HepG2 (cell line): ENCODE measurements around the gene FMNL2. TPM values are rescaled to one million over a fixed set of nuclear protein-coding genes. Genes with fewer than 3 reads are reported as not detected.

ENCODE experiments used
- ARID2 ChIP-seq: sonication (generic); formaldehyde crosslinking; IDR thresholded peaks from 2 replicates; pipeline ENCODE4 v1.8.1; 2022; ENCODE audit warnings: mild to moderate bottlenecking, missing genetic modification reagents, borderline replicate concordance
- ARID3A ChIP-seq: IDR thresholded peaks from 2 replicates; pipeline ENCODE4 v1.6.1; 2012; ENCODE audit warnings: low read depth, low read length, improper control_type of control experiment
- CHD2 ChIP-seq: IDR thresholded peaks from 2 replicates; pipeline ENCODE4 v1.6.1; 2011; ENCODE audit warnings: low read depth, low read length, improper control_type of control experiment
- EZH2 ChIP-seq: conservative IDR thresholded peaks from 2 replicates; pipeline ENCODE4 v1.6.1; 2012; ENCODE audit warnings: mild to moderate bottlenecking, low read depth, low read length, moderate library complexity
- FOSL1 ChIP-seq: sonication (generic); formaldehyde crosslinking; IDR thresholded peaks from 2 replicates; pipeline ENCODE4 v1.9.0; 2021; ENCODE audit warnings: missing genetic modification reagents, borderline replicate concordance
- GATAD2A ChIP-seq: IDR thresholded peaks from 2 replicates; pipeline ENCODE4 v1.6.1; 2016
- HMG20B ChIP-seq: conservative IDR thresholded peaks from 2 replicates; pipeline ENCODE4 v1.6.1; 2016; ENCODE audit warnings: missing genetic modification reagents, missing compliant biosample characterization
- KLF12 ChIP-seq: sonication (generic); formaldehyde crosslinking; IDR thresholded peaks from 2 replicates; pipeline ENCODE4 v1.4.0; 2020; ENCODE audit warnings: missing genetic modification reagents, borderline replicate concordance
- POLR2A ChIP-seq, 2 experiments: IDR thresholded peaks; 2 replicates each; pipeline ENCODE4 v1.6.1; 2011; ENCODE audit warnings: low read depth in 2 of 2, low read length in 2 of 2, mild to moderate bottlenecking in 1 of 2, moderate library complexity in 1 of 2; ENCODE audit not compliant: insufficient read depth in 1 of 2
- PRMT3 ChIP-seq: sonication (generic); formaldehyde crosslinking; IDR thresholded peaks from 2 replicates; pipeline ENCODE4 v1.8.1; 2022; ENCODE audit warnings: low read depth, mild to moderate bottlenecking, moderate library complexity, missing genetic modification reagents, borderline replicate concordance
- SALL2 ChIP-seq: sonication (generic); formaldehyde crosslinking; IDR thresholded peaks from 2 replicates; pipeline ENCODE4 v1.8.1; 2023; ENCODE audit warnings: mild to moderate bottlenecking, missing genetic modification reagents, inconsistent platforms
- SAP130 ChIP-seq: IDR thresholded peaks from 2 replicates; pipeline ENCODE4 v1.6.1; 2016; ENCODE audit warnings: low read depth
- SIX1 ChIP-seq: sonication (generic); formaldehyde crosslinking; IDR thresholded peaks from 2 replicates; pipeline ENCODE4 v1.4.0; 2020; ENCODE audit warnings: missing genetic modification reagents, borderline replicate concordance
- ZEB1 ChIP-seq: IDR thresholded peaks from 2 replicates; pipeline ENCODE4 v1.6.1; 2012; ENCODE audit warnings: mild to moderate bottlenecking, low read depth, inconsistent platforms; ENCODE audit not compliant: insufficient replicate concordance
- ZFP82 ChIP-seq: sonication (generic); formaldehyde crosslinking; IDR thresholded peaks from 2 replicates; pipeline ENCODE4 v1.5.1; 2020; ENCODE audit warnings: mild to moderate bottlenecking, missing genetic modification reagents, borderline replicate concordance
- ZFYVE20 ChIP-seq: sonication (generic); formaldehyde crosslinking; IDR thresholded peaks from 2 replicates; pipeline ENCODE4 v1.8.0; 2023; ENCODE audit warnings: low read depth, mild to moderate bottlenecking, moderate library complexity, missing genetic modification reagents, borderline replicate concordance
- ZNF138 ChIP-seq: sonication (generic); formaldehyde crosslinking; IDR thresholded peaks from 2 replicates; pipeline ENCODE4 v1.5.0; 2020; ENCODE audit warnings: mild to moderate bottlenecking, low read depth, missing genetic modification reagents
- ZNF790 ChIP-seq: sonication (generic); formaldehyde crosslinking; IDR thresholded peaks from 2 replicates; pipeline ENCODE4 v1.8.0; 2022; ENCODE audit warnings: missing genetic modification reagents, mild to moderate bottlenecking, borderline replicate concordance
- ZNF891 ChIP-seq: sonication (generic); formaldehyde crosslinking; IDR thresholded peaks from 2 replicates; pipeline ENCODE4 v1.5.0; 2020; ENCODE audit warnings: mild to moderate bottlenecking, missing genetic modification reagents
- polyA plus RNA-seq, 8 experiments: library from polyadenylated mRNA; depleted of rRNA in 3 of 8; stranded (reverse) in 7 of 8; unstranded in 1 of 8; fragments of >200 nt; fragmentation: Illumina TruSeq in 4 of 8; extraction: Trizol in 4 of 8; gene quantifications; 2 replicates each; pipeline versions ENCODE4 v1.2.1 to v1.2.3, GENCODE V29; 2011 to 2016; ENCODE audit warnings: low read depth in 4 of 8, missing spikeins in 1 of 8, mixed read lengths in 1 of 8; ENCODE audit not compliant: insufficient read depth in 1 of 8
- total RNA-seq, 5 experiments: library from RNA; depleted of rRNA; stranded (reverse); fragments of >200 nt; fragmentation: Illumina TruSeq; extraction: Trizol; gene quantifications; 2 replicates each; pipeline ENCODE4 v1.2.3, GENCODE V29; 2016; ENCODE audit warnings: low read depth in 1 of 5
- TF ChIP-seq, protein P1 (sequence below): sonication (generic); formaldehyde crosslinking; IDR thresholded peaks from 2 replicates; pipeline ENCODE4 v1.4.0; 2020; ENCODE audit warnings: missing genetic modification reagents, borderline replicate concordance
- TF ChIP-seq, protein P2 (sequence below): sonication (generic); formaldehyde crosslinking; IDR thresholded peaks from 2 replicates; pipeline ENCODE4 v1.5.0; 2020; ENCODE audit warnings: missing genetic modification reagents, mild to moderate bottlenecking, borderline replicate concordance
- TF ChIP-seq, protein P3 (sequence below): sonication (generic); formaldehyde crosslinking; IDR thresholded peaks from 2 replicates; pipeline ENCODE4 v1.4.0; 2020; ENCODE audit warnings: mild to moderate bottlenecking, low read depth, missing genetic modification reagents
- TF ChIP-seq, protein P4 (sequence below): sonication (generic); formaldehyde crosslinking; IDR thresholded peaks from 2 replicates; pipeline ENCODE4 v1.4.0; 2020; ENCODE audit warnings: missing genetic modification reagents, borderline replicate concordance

FMNL2 gene
- total and polyA plus RNA-seq, 2 of the 13 experiments (the other 11 are each of a cell fraction or from before 2014, with no cell fraction given) = 66.5 to 67.7 TPM

DNA sequence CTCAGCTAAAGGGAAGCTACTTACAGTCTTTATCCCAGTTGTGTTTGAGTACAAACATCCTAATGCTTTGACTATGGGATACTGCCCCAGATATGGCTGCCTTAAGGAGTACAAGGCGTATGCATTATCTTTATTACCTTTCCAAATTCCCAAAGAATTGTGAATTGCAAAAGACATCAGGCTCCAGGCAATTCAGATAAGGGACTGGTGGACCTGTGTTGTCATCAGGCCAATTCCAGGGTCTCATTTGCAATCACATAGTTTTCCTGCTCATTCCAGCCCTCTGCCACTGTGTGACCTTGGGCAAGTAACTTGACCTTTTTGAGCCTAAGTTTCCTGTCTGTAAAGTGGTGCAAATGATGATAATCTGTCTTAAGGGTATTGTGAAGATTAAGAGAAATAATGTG, 137.5 kb downstream of the FMNL2 start (continued):
- TF ChIP-seq, protein P1, sequence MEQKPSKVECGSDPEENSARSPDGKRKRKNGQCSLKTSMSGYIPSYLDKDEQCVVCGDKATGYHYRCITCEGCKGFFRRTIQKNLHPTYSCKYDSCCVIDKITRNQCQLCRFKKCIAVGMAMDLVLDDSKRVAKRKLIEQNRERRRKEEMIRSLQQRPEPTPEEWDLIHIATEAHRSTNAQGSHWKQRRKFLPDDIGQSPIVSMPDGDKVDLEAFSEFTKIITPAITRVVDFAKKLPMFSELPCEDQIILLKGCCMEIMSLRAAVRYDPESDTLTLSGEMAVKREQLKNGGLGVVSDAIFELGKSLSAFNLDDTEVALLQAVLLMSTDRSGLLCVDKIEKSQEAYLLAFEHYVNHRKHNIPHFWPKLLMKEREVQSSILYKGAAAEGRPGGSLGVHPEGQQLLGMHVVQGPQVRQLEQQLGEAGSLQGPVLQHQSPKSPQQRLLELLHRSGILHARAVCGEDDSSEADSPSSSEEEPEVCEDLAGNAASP (CRISPR knock-in tag) = 0 out of 2 replicates have a peak, but pooled peaks have one; percentile 21
- no peak for TF ChIP-seq ZEB1
- TF ChIP-seq ZFP82 = no peak
- no peak for TF ChIP-seq ZNF891 (CRISPR knock-in tag)
- TF ChIP-seq FOSL1 (CRISPR knock-in tag) = no peak
- TF ChIP-seq SIX1 (CRISPR knock-in tag) = peak; percentile 51; the same call in 1 of the 2 replicates
- TF ChIP-seq CHD2 = no peak
- peak; percentile 41; the same call in 1 of the 2 replicates for TF ChIP-seq ARID3A
- TF ChIP-seq ZNF790 (CRISPR knock-in tag) = no peak
- TF ChIP-seq, protein P2, sequence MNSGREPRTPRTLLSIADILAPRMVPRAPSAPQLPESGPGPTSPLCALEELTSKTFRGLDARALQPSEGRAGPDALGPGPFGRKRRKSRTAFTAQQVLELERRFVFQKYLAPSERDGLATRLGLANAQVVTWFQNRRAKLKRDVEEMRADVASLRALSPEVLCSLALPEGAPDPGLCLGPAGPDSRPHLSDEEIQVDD (CRISPR knock-in tag) = no peak
- no peak for TF ChIP-seq HMG20B
- no peak for TF ChIP-seq ARID2 (CRISPR knock-in tag)
- TF ChIP-seq, protein P3, sequence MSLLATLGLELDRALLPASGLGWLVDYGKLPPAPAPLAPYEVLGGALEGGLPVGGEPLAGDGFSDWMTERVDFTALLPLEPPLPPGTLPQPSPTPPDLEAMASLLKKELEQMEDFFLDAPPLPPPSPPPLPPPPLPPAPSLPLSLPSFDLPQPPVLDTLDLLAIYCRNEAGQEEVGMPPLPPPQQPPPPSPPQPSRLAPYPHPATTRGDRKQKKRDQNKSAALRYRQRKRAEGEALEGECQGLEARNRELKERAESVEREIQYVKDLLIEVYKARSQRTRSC (CRISPR knock-in tag) = no peak
- no peak for TF ChIP-seq PRMT3 (CRISPR knock-in tag)
- TF ChIP-seq, protein P4, sequence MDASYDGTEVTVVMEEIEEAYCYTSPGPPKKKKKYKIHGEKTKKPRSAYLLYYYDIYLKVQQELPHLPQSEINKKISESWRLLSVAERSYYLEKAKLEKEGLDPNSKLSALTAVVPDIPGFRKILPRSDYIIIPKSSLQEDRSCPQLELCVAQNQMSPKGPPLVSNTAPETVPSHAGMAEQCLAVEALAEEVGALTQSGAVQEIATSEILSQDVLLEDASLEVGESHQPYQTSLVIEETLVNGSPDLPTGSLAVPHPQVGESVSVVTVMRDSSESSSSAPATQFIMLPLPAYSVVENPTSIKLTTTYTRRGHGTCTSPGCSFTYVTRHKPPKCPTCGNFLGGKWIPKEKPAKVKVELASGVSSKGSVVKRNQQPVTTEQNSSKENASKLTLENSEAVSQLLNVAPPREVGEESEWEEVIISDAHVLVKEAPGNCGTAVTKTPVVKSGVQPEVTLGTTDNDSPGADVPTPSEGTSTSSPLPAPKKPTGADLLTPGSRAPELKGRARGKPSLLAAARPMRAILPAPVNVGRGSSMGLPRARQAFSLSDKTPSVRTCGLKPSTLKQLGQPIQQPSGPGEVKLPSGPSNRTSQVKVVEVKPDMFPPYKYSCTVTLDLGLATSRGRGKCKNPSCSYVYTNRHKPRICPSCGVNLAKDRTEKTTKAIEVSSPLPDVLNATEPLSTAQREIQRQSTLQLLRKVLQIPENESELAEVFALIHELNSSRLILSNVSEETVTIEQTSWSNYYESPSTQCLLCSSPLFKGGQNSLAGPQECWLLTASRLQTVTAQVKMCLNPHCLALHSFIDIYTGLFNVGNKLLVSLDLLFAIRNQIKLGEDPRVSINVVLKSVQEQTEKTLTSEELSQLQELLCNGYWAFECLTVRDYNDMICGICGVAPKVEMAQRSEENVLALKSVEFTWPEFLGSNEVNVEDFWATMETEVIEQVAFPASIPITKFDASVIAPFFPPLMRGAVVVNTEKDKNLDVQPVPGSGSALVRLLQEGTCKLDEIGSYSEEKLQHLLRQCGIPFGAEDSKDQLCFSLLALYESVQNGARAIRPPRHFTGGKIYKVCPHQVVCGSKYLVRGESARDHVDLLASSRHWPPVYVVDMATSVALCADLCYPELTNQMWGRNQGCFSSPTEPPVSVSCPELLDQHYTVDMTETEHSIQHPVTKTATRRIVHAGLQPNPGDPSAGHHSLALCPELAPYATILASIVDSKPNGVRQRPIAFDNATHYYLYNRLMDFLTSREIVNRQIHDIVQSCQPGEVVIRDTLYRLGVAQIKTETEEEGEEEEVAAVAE (CRISPR knock-in tag) = peak; percentile 22; the same call in 1 of the 2 replicates
- peak; percentile 30; the same call in 1 of the 2 replicates for TF ChIP-seq SAP130
- TF ChIP-seq POLR2A (IDR thresholded peaks at IDR 0.05; ENCODE audit: insufficient read depth in 1 of 2, low read depth in 2 of 2, low read length in 2 of 2) = no peak
- peak; percentile 89 for TF ChIP-seq GATAD2A (CRISPR knock-in tag)
- TF ChIP-seq SALL2 = no peak
- no peak for TF ChIP-seq ZNF138 (CRISPR knock-in tag)
- TF ChIP-seq EZH2 = no peak
- TF ChIP-seq KLF12 = no peak
- TF ChIP-seq ZFYVE20 (CRISPR knock-in tag) = no peak
